Measurements from ENCODE around the gene MEGF6. TPM values are rescaled to one million over a fixed set of nuclear protein-coding genes. Genes with fewer than 3 reads are reported as not detected.

Gene MEGF6
- total and polyA plus RNA-seq, 12 donors = 1.8 to 14.1 (median 7.0) TPM

- DNase-seq = peak in 1 of 2 donors; percentile 12
- WGBS, 2 donors = 87 to 90% methylated on average over 34 of the region's 34 CpGs
- no peaks in the 10 kb centered on the region for H3K27me3 ChIP-seq
These were observed 142.8 kb downstream of the MEGF6 start for GRCh38 chr1:3468236-3469103.

GRCh38 chr1:3467096-3468036 is 143.9 kb downstream of the MEGF6 start:
- no peak for TF ChIP-seq CTCF (IDR thresholded peaks at IDR 0.05)
- no peak for ATAC-seq
- H3K4me1 ChIP-seq = peaks cover 6 to 14% (median 10%) of the 10 kb centered on the region in 9 donors
- DNase-seq = peak in 1 of 2 donors; percentile 10
- no peaks in the 10 kb centered on the region for H3K27me3 ChIP-seq
- WGBS, 2 donors = 85 to 86% methylated on average over 35 of the region's 35 CpGs
- H3K4me3 ChIP-seq = no peak overlapping the region
- H3K36me3 ChIP-seq = no peaks in the 10 kb centered on the region
- intact Hi-C loops (cut with DNase I) = no loop called here
- no peak overlapping the region for H3K27ac ChIP-seq
- no peaks in the 10 kb centered on the region for H3K9me3 ChIP-seq

More at GRCh38 chr1:3468236-3469103, 142.8 kb downstream of the MEGF6 start:
- ATAC-seq = no peak
- intact Hi-C loops (cut with DNase I) = no loop called here
- H3K9me3 ChIP-seq = no peaks in the 10 kb centered on the region
- no peak for TF ChIP-seq CTCF (IDR thresholded peaks at IDR 0.05)
- H3K4me1 ChIP-seq = peaks cover 6 to 14% (median 10%) of the 10 kb centered on the region in 9 donors
- no peak overlapping the region for H3K27ac ChIP-seq
- H3K36me3 ChIP-seq = no peaks in the 10 kb centered on the region
- H3K4me3 ChIP-seq = no peak overlapping the region

GRCh38 chr1:3466366-3467075 is 144.8 kb downstream of the MEGF6 start:
- DNase-seq = no peak
- no peak for ATAC-seq
- Histone ChIP-seq H3K4me1 (peaks cover 2 to 6% (median 5%) of the 10 kb centered on the region in 9 donors), H3K27me3 (no peaks in the 10 kb centered on the region), H3K27ac (no peak overlapping the region), H3K36me3 (no peaks in the 10 kb centered on the region), H3K4me3 (no peak overlapping the region), H3K9me3 (no peaks in the 10 kb centered on the region)
- no peak for TF ChIP-seq CTCF (IDR thresholded peaks at IDR 0.05)
- intact Hi-C loops (cut with DNase I) = no loop called here
- WGBS, 2 donors = 91 to 94% methylated on average over 16 of the region's 16 CpGs

- H3K4me3 ChIP-seq = no peak overlapping the region
- no peaks in the 10 kb centered on the region for H3K36me3 ChIP-seq
- H3K9me3 ChIP-seq = no peaks in the 10 kb centered on the region
- WGBS, 2 donors = 86 to 91% methylated on average over 17 of the region's 17 CpGs
- no peak overlapping the region for H3K27ac ChIP-seq
- peaks cover 0 to 4% (median 0%) of the 10 kb centered on the region in 9 donors for H3K4me1 ChIP-seq
- DNase-seq = peak in 1 of 2 donors; percentile 8
- ATAC-seq = no peak
- TF ChIP-seq CTCF (IDR thresholded peaks at IDR 0.05) = no peak
- no peaks in the 10 kb centered on the region for H3K27me3 ChIP-seq
- intact Hi-C loops (cut with DNase I) = no loop called here
These were observed 145.4 kb downstream of the MEGF6 start for GRCh38 chr1:3465935-3466321.
